Loucy (cell line): ENCODE results near the gene CYB5D1.

ENCODE experiments used
- EZH2phosphoT487 ChIP-seq: fragments of 200-600 bp; IDR thresholded peaks from 2 replicates; pipeline ENCODE4 v1.6.1; 2018; ENCODE audit warnings: antibody characterized with exemption, mild to moderate bottlenecking, moderate library complexity, borderline replicate concordance
- TF ChIP-seq, protein P1 (sequence below): fragments of 200-600 bp; sonication (generic); conservative IDR thresholded peaks from 2 replicates; pipeline ENCODE4 v1.5.1; 2014; ENCODE audit warnings: mild to moderate bottlenecking, antibody characterized with exemption, low read length

DNA sequence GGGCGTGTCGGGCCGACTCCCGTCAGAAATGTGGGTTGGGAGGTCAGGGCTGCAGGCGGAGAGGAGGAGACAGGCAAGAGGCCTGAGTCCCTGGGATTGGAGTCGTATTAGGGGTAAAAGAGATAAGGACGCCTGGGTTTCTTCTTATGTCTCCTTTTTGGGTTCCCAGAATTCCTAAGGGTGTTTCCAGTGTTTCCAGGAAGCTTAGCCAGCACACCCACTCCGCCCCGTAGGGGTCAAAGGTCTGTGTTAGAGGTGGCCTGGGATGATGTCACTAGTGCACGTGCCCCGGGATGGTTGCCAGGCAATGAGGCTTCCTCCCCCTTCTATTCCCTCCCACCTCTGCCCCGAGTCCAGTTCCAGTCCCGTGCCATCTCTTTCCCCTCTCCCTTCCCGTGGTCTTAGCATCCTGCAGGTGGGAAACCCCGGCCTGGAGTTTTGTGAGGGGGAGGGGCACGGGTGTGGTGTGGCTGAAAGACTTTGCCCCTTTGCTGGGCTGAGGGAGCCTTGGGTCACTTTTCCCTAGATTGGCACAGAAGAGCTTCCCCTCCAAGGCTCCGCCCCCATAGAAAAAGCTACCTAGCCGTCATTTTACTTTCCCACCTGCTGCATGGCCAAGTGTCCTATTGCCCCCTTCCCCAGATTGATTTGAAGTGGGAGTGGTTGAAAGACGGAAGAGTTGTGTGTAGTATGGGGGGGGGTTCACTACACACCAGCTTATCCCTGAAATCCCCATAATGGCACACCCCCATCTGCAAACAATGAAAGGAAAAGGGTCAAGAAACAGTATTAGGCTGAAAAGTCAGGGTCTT, 21.0 kb upstream of the CYB5D1 start:
- TF ChIP-seq, protein P1, sequence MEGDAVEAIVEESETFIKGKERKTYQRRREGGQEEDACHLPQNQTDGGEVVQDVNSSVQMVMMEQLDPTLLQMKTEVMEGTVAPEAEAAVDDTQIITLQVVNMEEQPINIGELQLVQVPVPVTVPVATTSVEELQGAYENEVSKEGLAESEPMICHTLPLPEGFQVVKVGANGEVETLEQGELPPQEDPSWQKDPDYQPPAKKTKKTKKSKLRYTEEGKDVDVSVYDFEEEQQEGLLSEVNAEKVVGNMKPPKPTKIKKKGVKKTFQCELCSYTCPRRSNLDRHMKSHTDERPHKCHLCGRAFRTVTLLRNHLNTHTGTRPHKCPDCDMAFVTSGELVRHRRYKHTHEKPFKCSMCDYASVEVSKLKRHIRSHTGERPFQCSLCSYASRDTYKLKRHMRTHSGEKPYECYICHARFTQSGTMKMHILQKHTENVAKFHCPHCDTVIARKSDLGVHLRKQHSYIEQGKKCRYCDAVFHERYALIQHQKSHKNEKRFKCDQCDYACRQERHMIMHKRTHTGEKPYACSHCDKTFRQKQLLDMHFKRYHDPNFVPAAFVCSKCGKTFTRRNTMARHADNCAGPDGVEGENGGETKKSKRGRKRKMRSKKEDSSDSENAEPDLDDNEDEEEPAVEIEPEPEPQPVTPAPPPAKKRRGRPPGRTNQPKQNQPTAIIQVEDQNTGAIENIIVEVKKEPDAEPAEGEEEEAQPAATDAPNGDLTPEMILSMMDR = no peak
- TF ChIP-seq EZH2phosphoT487 = no peak
